Pancreas (tissue), 10 donors: Measurements from ENCODE around the gene RPL28. TPM values are rescaled to one million over a fixed set of nuclear protein-coding genes. Genes with fewer than 3 reads are reported as not detected.

ENCODE experiments used
- ATAC-seq, 4 donors: fragments of 200-7000 bp; cut with Tn5 transposase; one replicate each; pipeline versions ENCODE4 v1.8.0 to v1.9.1; 2020; ENCODE audit warnings: mild to moderate bottlenecking in 4 of 4, moderate library complexity in 4 of 4
- DNase-seq, 6 donors: peaks; one replicate each; pipeline ENCODE4 v3.0.0-alpha.2; 2020
- FAIRE-seq: peaks from 2 replicates; lab custom pipeline; 2012; peaks lifted over from hg19 to GRCh38; lab: Jason Lieb, UNC
- H3K27ac ChIP-seq, 4 donors: fragments of 200-600 bp; sonication (generic); 1 replicate in 3 of 4; 2 replicates in 1 of 4; pipeline versions ENCODE4 v1.5.0 to v1.8.0; 2020
- H3K27me3 ChIP-seq, 4 donors: fragments of 200-600 bp; one replicate each; pipeline ENCODE4 v1.8.0; 2021
- H3K36me3 ChIP-seq, 3 donors: fragments of 200-600 bp; sonication (generic) in 1 of 3; one replicate each; pipeline versions ENCODE4 v1.5.0 to v1.8.0; 2020 to 2021
- H3K4me1 ChIP-seq, 3 donors: fragments of 200-600 bp; one replicate each; pipeline ENCODE4 v1.8.0; 2021
- H3K4me3 ChIP-seq, 4 donors: fragments of 200-600 bp; sonication (generic) in 2 of 4; one replicate each; pipeline versions ENCODE4 v1.5.0 to v1.8.0; 2020 to 2021
- H3K9me3 ChIP-seq, 4 donors: fragments of 200-600 bp; one replicate each; pipeline ENCODE4 v1.8.0; 2021
- CTCF ChIP-seq, 4 donors: fragments of 200-600 bp; sonication (generic) in 3 of 4; IDR thresholded peaks; one replicate each; pipeline versions ENCODE4 v1.5.0 to v1.8.0; 2021; ENCODE audit warnings: antibody characterized with exemption in 4 of 4
- WGBS, 2 donors: extraction: QIAGEN DNeasy Blood & Tissue Kit; methylation state at CpG; one replicate each; pipeline ENCODE4 v1.1.7; 2013; 5-methylcytosine and 5-hydroxymethylcytosine counted together
- intact Hi-C, 3 donors: fragments of 100-400 bp; cut with DNase I; formaldehyde crosslinking; loops; one replicate each; pipeline versions ENCODE4 v1.11.1 to v1.14.2; 2022
- polyA plus RNA-seq, 2 donors: library from polyadenylated mRNA; stranded (reverse); fragments of 200-250 nt; gene quantifications; one replicate each; pipeline ENCODE4 v1.2.3, GENCODE V29; 2013
- total RNA-seq, 6 donors: library from RNA; stranded (reverse); fragmentation: NEBNext Ultra II Directional in 4 of 6; extraction: Animal tissue kit (Norgen Biotek cat#: 25700) in 4 of 6; gene quantifications; one replicate each; pipeline versions ENCODE4 v1.2.1 to v1.2.4, GENCODE V29; 2021 to 2023
- donor health status: healthy with polysubstance abuse.
- donor health status: DM: no; HTN: no; CAD: no; lungs with moderate emphysema.
- donor health status: DM: no; HTN: no; CAD: no.
- donor health status: control.
- donor health status: control.
- donor health status: Bipolar disorder and iron deficiency.
- donor health status: DM: yes; HTN: yes; CAD: no.
- donor health status: DM: no; HTN: no; CAD: no.
- donor health status: DM: no; HTN: no; CAD: no.
- donor health status: DM: yes; HTN: yes; CAD: no.

RPL28 gene
- total and polyA plus RNA-seq, 8 donors, result 420 to 1,198 (median 819) TPM

- Histone ChIP-seq H3K4me1 (no peaks in the 10 kb centered on the region), H3K4me3 (no peak overlapping the region), H3K9me3 (no peaks in the 10 kb centered on the region), H3K36me3 (no peaks in the 10 kb centered on the region), H3K27ac (no peak overlapping the region), H3K27me3 (peaks cover 0 to 26% (median 5%) of the 10 kb centered on the region in 4 donors)
- ATAC-seq (no peak), DNase-seq (no peak), FAIRE-seq (no peak)
- no peak for TF ChIP-seq CTCF (IDR thresholded peaks at IDR 0.05)
- 5 to 8% methylated on average over 21 of the region's 21 CpGs for WGBS, 2 donors
- intact Hi-C loops, result no loop called here
Observed at GRCh38 chr19:55441319-55441691, 55.6 kb downstream of the RPL28 start.

GRCh38 chr19:55441692-55442321 is 56.1 kb downstream of the RPL28 start:
- 1 to 2% methylated on average over 38 to 39 of the region's 39 CpGs for WGBS, 2 donors
- H3K4me1 ChIP-seq, result no peaks in the 10 kb centered on the region
- peaks cover 0 to 26% (median 5%) of the 10 kb centered on the region in 4 donors for H3K27me3 ChIP-seq
- no peak for TF ChIP-seq CTCF (IDR thresholded peaks at IDR 0.05)
- DNase-seq, result peak in 1 of 6 donors; percentile 51
- H3K27ac ChIP-seq, result no peak overlapping the region
- no peak overlapping the region for H3K4me3 ChIP-seq
- H3K9me3 ChIP-seq, result no peaks in the 10 kb centered on the region
- peak in 1 of 4 donors; percentile 37 for ATAC-seq
- intact Hi-C loops, result no loop called here
- H3K36me3 ChIP-seq, result no peaks in the 10 kb centered on the region
- FAIRE-seq, result no peak

- 1 to 2% methylated on average over 58 to 72 of the region's 72 CpGs for WGBS, 2 donors
- H3K27me3 ChIP-seq, result peaks cover 0 to 26% (median 5%) of the 10 kb centered on the region in 4 donors
- no peaks in the 10 kb centered on the region for H3K4me1 ChIP-seq
- ATAC-seq, result peak in 1 of 4 donors; percentile 27
- TF ChIP-seq CTCF (IDR thresholded peaks at IDR 0.05), result no peak
- H3K27ac ChIP-seq, result no peak overlapping the region
- H3K9me3 ChIP-seq, result no peaks in the 10 kb centered on the region
- no peak for FAIRE-seq
- intact Hi-C loops, result no loop called here
- DNase-seq, result peak in 1 of 6 donors; percentile 59
- H3K36me3 ChIP-seq, result no peaks in the 10 kb centered on the region
- H3K4me3 ChIP-seq, result no peak overlapping the region
Observed at GRCh38 chr19:55442372-55442961, 56.7 kb downstream of the RPL28 start.

- Histone ChIP-seq H3K9me3 (no peaks in the 10 kb centered on the region), H3K4me3 (no peak within 1 kb of the TSS), H3K4me1 (no peaks in the 10 kb centered on the region), H3K36me3 (no peaks in the 10 kb centered on the region), H3K27ac (no peak within 1 kb of the TSS), H3K27me3 (peaks cover 0 to 26% (median 5%) of the 10 kb centered on the region in 4 donors)
- intact Hi-C loops, result no loop called here
- peak in 1 of 6 donors; percentile 46 for DNase-seq
- TF ChIP-seq CTCF (IDR thresholded peaks at IDR 0.05), result no peak
- ATAC-seq, result no peak
- 3 to 5% methylated on average over 43 of the region's 43 CpGs for WGBS, 2 donors
- FAIRE-seq, result no peak
Observed at GRCh38 chr19:55443045-55443823, 57.5 kb downstream of the RPL28 start, which contains the start of gene SHISA7. Gene SHISA7, minus strand, starts transcription at chr19:55443300. Its CDS starts 437 bp downstream, at chr19:55442863.
